ENCODE results near the gene NANOS3. TPM values are rescaled to one million over a fixed set of nuclear protein-coding genes. Genes with fewer than 3 reads are reported as not detected.
A peak's percentile ranks its signal among the peaks of the same experiment; 100 is the strongest.

Gene NANOS3
- total and polyA plus RNA-seq, 2 of the 13 experiments (the other 11 are each of a cell fraction or from before 2014, with no cell fraction given), result 0.21 TPM; not detected in 1

- TF ChIP-seq ZHX1 (CRISPR knock-in tag; IDR thresholded peaks at IDR 0.05; ENCODE audit: low read depth) (no peak), HMG20A (CRISPR knock-in tag; IDR thresholded peaks at IDR 0.05; ENCODE audit: borderline replicate concordance) (no peak; the same call in 1 of the 2 replicates), ZNF343 (CRISPR knock-in tag; IDR thresholded peaks at IDR 0.05) (no peak), AKAP8 (CRISPR knock-in tag; IDR thresholded peaks at IDR 0.05) (no peak), CREM (IDR thresholded peaks at IDR 0.05) (peak; percentile 64), CREM (CRISPR knock-in tag; IDR thresholded peaks at IDR 0.05) (no peak), ZNF503 (CRISPR knock-in tag; IDR thresholded peaks at IDR 0.05) (no peak), THAP9 (CRISPR knock-in tag; IDR thresholded peaks at IDR 0.05; ENCODE audit: borderline replicate concordance) (0 out of 2 replicates have a peak, but pooled peaks have one; percentile 36), DDIT3 (CRISPR knock-in tag; IDR thresholded peaks at IDR 0.05) (no peak), TFAP4 (IDR thresholded peaks at IDR 0.05; ENCODE audit: borderline replicate concordance, low read depth) (peak; percentile 35; the same call in 1 of the 2 replicates), GATAD1 (CRISPR knock-in tag; IDR thresholded peaks at IDR 0.05) (peak; percentile 74), ZNF724P (CRISPR knock-in tag; IDR thresholded peaks at IDR 0.05; ENCODE audit: borderline replicate concordance) (no peak), ZNF264 (CRISPR knock-in tag; IDR thresholded peaks at IDR 0.05) (no peak), RFX1 (IDR thresholded peaks at IDR 0.05) (no peak), PRDM15 (CRISPR knock-in tag; IDR thresholded peaks at IDR 0.05) (no peak), ZNF737 (CRISPR knock-in tag; IDR thresholded peaks at IDR 0.05; ENCODE audit: borderline replicate concordance) (no peak)
Observed at GRCh38 chr19:13880059-13881043, 3.4 kb downstream of the NANOS3 start (continued).

Measured in HepG2 (cell line).